ENCODE measurements around the gene CNNM1. TPM values are rescaled to one million over a fixed set of nuclear protein-coding genes. Genes with fewer than 3 reads are reported as not detected.

Gene CNNM1
- total RNA-seq, 2 experiments from 2014 or later, result not detected

- Histone ChIP-seq H2AFZ (ENCODE audit: low read length) (no peak overlapping the region), H3K27ac (ENCODE audit: low read depth, low read length, poor library complexity, severe bottlenecking) (no peak overlapping the region), H3K4me1 (ENCODE audit: insufficient read depth, low read length, poor library complexity, severe bottlenecking) (no peaks in the 10 kb centered on the region), H3K79me2 (ENCODE audit: insufficient read depth, low read depth, low read length) (no peaks in the 10 kb centered on the region), H3K9me2 (ENCODE audit: insufficient read depth, low read length) (no peaks in the 10 kb centered on the region), H3K36me3 (ENCODE audit: insufficient read depth, low read length) (no peaks in the 10 kb centered on the region), H3K4me2 (ENCODE audit: low read length) (no peak overlapping the region), H3K4me3 (ENCODE audit: low read depth, low read length, poor library complexity, severe bottlenecking) (no peak overlapping the region), H4K20me1 (ENCODE audit: insufficient read depth, low read length) (no peaks in the 10 kb centered on the region), H3K9me3 (ENCODE audit: low read length) (no peaks in the 10 kb centered on the region)
- no peak for DNase-seq (ENCODE audit: low spot score)
- CTCF ChIA-PET (ENCODE audit: unreplicated experiment), result no interaction called here
- POLR2A ChIA-PET, result interaction anchor here (0.9 kb wide), 1 partner anchor 15 kb away, joined by 4 read pairs; no protein-coding TSS in a partner anchor
- intact Hi-C loops (cut with micrococcal nuclease; ENCODE audit: unreplicated experiment), result no loop called here
- TF ChIP-seq EZH2phosphoT487 (IDR thresholded peaks at IDR 0.05; ENCODE audit: borderline replicate concordance, low read depth, low read length), result no peak
- BruUV-seq (replicated peaks), result no TSS peak
These were observed 31.8 kb downstream of the CNNM1 start for GRCh38 chr10:99360934-99361333.

- intact Hi-C loops (cut with micrococcal nuclease; ENCODE audit: unreplicated experiment), result no loop called here
- TF ChIP-seq EZH2phosphoT487 (IDR thresholded peaks at IDR 0.05; ENCODE audit: borderline replicate concordance, low read depth, low read length), result no peak
- no peak for TF ChIP-seq CTCF (conservative IDR thresholded peaks at IDR 0.05; ENCODE audit: low read length)
- Histone ChIP-seq H3K27ac (ENCODE audit: low read depth, low read length, poor library complexity, severe bottlenecking) (no peak overlapping the region), H2AFZ (ENCODE audit: low read length) (no peak overlapping the region), H3K9me3 (ENCODE audit: low read length) (no peaks in the 10 kb centered on the region), H3K4me1 (ENCODE audit: insufficient read depth, low read length, poor library complexity, severe bottlenecking) (no peaks in the 10 kb centered on the region), H3K9me2 (ENCODE audit: insufficient read depth, low read length) (no peaks in the 10 kb centered on the region), H3K4me2 (ENCODE audit: low read length) (no peak overlapping the region), H4K20me1 (ENCODE audit: insufficient read depth, low read length) (no peaks in the 10 kb centered on the region), H3K79me2 (ENCODE audit: insufficient read depth, low read depth, low read length) (no peaks in the 10 kb centered on the region), H3K36me3 (ENCODE audit: insufficient read depth, low read length) (no peaks in the 10 kb centered on the region), H3K4me3 (ENCODE audit: low read depth, low read length, poor library complexity, severe bottlenecking) (no peak overlapping the region)
- no TSS peak for BruUV-seq (replicated peaks)
- no peak for DNase-seq (ENCODE audit: low spot score)
- ChIA-PET POLR2A (no interaction called here), CTCF (ENCODE audit: unreplicated experiment) (no interaction called here)
These were observed 35.0 kb downstream of the CNNM1 start for GRCh38 chr10:99364125-99364524.

- DNase-seq (ENCODE audit: low spot score), result no peak
- Histone ChIP-seq H3K4me3 (ENCODE audit: low read depth, low read length, poor library complexity, severe bottlenecking) (no peak overlapping the region), H3K4me2 (ENCODE audit: low read length) (no peak overlapping the region), H3K27ac (ENCODE audit: low read depth, low read length, poor library complexity, severe bottlenecking) (no peak overlapping the region), H3K79me2 (ENCODE audit: insufficient read depth, low read depth, low read length) (no peaks in the 10 kb centered on the region), H3K9me3 (ENCODE audit: low read length) (no peaks in the 10 kb centered on the region), H3K4me1 (ENCODE audit: insufficient read depth, low read length, poor library complexity, severe bottlenecking) (no peaks in the 10 kb centered on the region), H2AFZ (ENCODE audit: low read length) (no peak overlapping the region), H3K9me2 (ENCODE audit: insufficient read depth, low read length) (no peaks in the 10 kb centered on the region), H3K36me3 (ENCODE audit: insufficient read depth, low read length) (no peaks in the 10 kb centered on the region), H4K20me1 (ENCODE audit: insufficient read depth, low read length) (no peaks in the 10 kb centered on the region)
- BruUV-seq (replicated peaks), result no TSS peak
- intact Hi-C loops (cut with micrococcal nuclease; ENCODE audit: unreplicated experiment), result no loop called here
- CTCF ChIA-PET (ENCODE audit: unreplicated experiment), result no interaction called here
- TF ChIP-seq CTCF (conservative IDR thresholded peaks at IDR 0.05; ENCODE audit: low read length), result no peak
- TF ChIP-seq EZH2phosphoT487 (IDR thresholded peaks at IDR 0.05; ENCODE audit: borderline replicate concordance, low read depth, low read length), result no peak
- POLR2A ChIA-PET, result no interaction called here
These were observed 36.2 kb downstream of the CNNM1 start for GRCh38 chr10:99365311-99365710.
